Left lung (tissue), 10 donors: ENCODE data around the gene LIM2. TPM values are rescaled to one million over a fixed set of nuclear protein-coding genes. Genes with fewer than 3 reads are reported as not detected.

Experiments used
- ATAC-seq: fragments of 200-7000 bp; cut with Tn5 transposase; one replicate; pipeline ENCODE4 v1.9.1; 2020; ENCODE audit warnings: moderate library complexity
- DNase-seq, 4 donors: peaks; one replicate each; pipeline ENCODE4 v3.0.0-alpha.2; 2013 to 2020
- H3K27ac ChIP-seq, 2 donors: fragments of 200-600 bp; sonication (generic) in 1 of 2; one replicate each; pipeline versions ENCODE4 v1.5.0 to v1.8.0; 2020 to 2021
- H3K27me3 ChIP-seq, 2 donors: fragments of 200-600 bp; sonication (generic) in 1 of 2; one replicate each; pipeline versions ENCODE4 v1.5.0 to v1.8.0; 2020 to 2021
- H3K36me3 ChIP-seq, 2 donors: fragments of 200-600 bp; sonication (generic) in 1 of 2; one replicate each; pipeline versions ENCODE4 v1.5.0 to v1.8.0; 2020 to 2021
- H3K4me1 ChIP-seq, 2 donors: fragments of 200-600 bp; one replicate each; pipeline ENCODE4 v1.8.0; 2021
- H3K4me3 ChIP-seq, 2 donors: fragments of 200-600 bp; sonication (generic) in 1 of 2; one replicate each; pipeline versions ENCODE4 v1.5.0 to v1.8.0; 2020 to 2021; ENCODE audit warnings: mild to moderate bottlenecking in 1 of 2
- H3K9me3 ChIP-seq, 2 donors: fragments of 200-600 bp; sonication (generic) in 1 of 2; one replicate each; pipeline versions ENCODE4 v1.5.0 to v1.8.0; 2020 to 2021
- intact Hi-C, 2 donors: fragments of 100-400 bp; cut with DNase I; formaldehyde crosslinking; loops; one replicate each; pipeline versions ENCODE4 v1.11.2 to v1.14.2; 2022
- polyA plus RNA-seq, 6 donors: library from polyadenylated mRNA; unstranded; fragments of 120-200 nt; gene quantifications; one replicate each; pipeline ENCODE4 v1.2.1, GENCODE V29; 2013; ENCODE audit not compliant: insufficient read length in 6 of 6
- total RNA-seq, 2 donors: library from RNA; stranded (reverse); fragmentation: NEBNext Ultra II Directional; extraction: Animal tissue kit (Norgen Biotek cat#: 25700); gene quantifications; one replicate each; pipeline ENCODE4 v1.2.1, GENCODE V29; 2021
- TF ChIP-seq, protein P1 (sequence below), 2 donors: fragments of 200-600 bp; sonication (generic) in 1 of 2; IDR thresholded peaks; one replicate each; pipeline versions ENCODE4 v1.5.0 to v1.8.0; 2021; ENCODE audit warnings: antibody characterized with exemption in 2 of 2
- donor health status: DM: no; HTN: yes; CAD: no.
- donor health status: DM: no; HTN: no; CAD: no.

Gene LIM2
- total and polyA plus RNA-seq, 8 donors = not detected

DNA sequence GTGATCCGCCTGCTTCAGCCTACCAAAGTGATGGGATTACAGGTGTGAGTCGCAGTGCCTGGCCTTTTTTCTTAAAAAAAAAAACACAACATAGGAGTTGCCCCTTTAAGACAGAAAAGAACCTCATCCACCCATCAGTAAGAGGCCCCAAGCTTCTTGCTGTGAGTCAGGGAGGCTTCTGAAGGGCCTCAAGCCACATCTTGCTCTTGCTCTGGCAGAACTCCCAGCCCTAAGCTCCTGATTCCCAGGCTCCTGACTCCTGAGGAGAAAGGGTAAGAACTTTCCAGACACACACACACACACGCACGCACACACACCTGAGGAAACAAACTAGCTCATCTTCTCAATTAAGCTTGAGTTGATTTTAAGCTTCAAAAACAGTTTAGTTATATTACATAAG is 28.5 kb downstream of the LIM2 start:
- Histone ChIP-seq H3K9me3 (no peaks in the 10 kb centered on the region), H3K27ac (no peak overlapping the region), H3K27me3 (no peaks in the 10 kb centered on the region), H3K4me3 (no peak overlapping the region), H3K4me1 (peaks cover 0 to 20% of the 10 kb centered on the region in 2 donors), H3K36me3 (no peaks in the 10 kb centered on the region)
- peak; percentile 44 for ATAC-seq
- DNase-seq = peak in 1 of 4 donors; percentile 57
- TF ChIP-seq, protein P1, sequence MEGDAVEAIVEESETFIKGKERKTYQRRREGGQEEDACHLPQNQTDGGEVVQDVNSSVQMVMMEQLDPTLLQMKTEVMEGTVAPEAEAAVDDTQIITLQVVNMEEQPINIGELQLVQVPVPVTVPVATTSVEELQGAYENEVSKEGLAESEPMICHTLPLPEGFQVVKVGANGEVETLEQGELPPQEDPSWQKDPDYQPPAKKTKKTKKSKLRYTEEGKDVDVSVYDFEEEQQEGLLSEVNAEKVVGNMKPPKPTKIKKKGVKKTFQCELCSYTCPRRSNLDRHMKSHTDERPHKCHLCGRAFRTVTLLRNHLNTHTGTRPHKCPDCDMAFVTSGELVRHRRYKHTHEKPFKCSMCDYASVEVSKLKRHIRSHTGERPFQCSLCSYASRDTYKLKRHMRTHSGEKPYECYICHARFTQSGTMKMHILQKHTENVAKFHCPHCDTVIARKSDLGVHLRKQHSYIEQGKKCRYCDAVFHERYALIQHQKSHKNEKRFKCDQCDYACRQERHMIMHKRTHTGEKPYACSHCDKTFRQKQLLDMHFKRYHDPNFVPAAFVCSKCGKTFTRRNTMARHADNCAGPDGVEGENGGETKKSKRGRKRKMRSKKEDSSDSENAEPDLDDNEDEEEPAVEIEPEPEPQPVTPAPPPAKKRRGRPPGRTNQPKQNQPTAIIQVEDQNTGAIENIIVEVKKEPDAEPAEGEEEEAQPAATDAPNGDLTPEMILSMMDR (IDR thresholded peaks at IDR 0.05) = no peak
- intact Hi-C loops = no loop called here

DNA sequence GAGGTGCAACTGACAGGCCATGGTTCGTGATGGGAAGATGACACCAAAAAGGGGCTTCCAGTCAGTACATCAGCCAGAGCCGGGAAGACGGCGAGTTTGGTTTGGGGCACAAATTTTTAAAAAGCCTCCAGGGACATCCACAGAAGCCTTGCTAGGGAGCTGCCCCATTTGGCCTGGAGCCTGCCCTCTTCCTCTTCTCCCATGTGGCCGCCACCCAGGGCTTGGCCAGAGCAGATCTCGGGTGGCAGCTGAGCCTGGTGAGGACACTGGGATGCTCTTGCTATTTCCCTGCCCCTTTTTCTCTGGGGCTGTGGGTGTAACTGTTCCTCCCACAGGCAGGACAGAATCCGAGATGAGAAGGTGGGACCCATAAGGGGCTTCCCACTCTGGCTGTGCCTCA is 29.8 kb downstream of the LIM2 start:
- no peaks in the 10 kb centered on the region for H3K27me3 ChIP-seq
- peaks cover 0 to 8% of the 10 kb centered on the region in 2 donors for H3K4me1 ChIP-seq
- DNase-seq (no peak), ATAC-seq (no peak)
- TF ChIP-seq, protein P1 (IDR thresholded peaks at IDR 0.05) = no peak
- peaks cover 0 to 2% of the 10 kb centered on the region in 2 donors for H3K36me3 ChIP-seq
- no peak overlapping the region for H3K4me3 ChIP-seq
- no peaks in the 10 kb centered on the region for H3K9me3 ChIP-seq
- H3K27ac ChIP-seq = no peak overlapping the region
- intact Hi-C loops = no loop called here

DNA sequence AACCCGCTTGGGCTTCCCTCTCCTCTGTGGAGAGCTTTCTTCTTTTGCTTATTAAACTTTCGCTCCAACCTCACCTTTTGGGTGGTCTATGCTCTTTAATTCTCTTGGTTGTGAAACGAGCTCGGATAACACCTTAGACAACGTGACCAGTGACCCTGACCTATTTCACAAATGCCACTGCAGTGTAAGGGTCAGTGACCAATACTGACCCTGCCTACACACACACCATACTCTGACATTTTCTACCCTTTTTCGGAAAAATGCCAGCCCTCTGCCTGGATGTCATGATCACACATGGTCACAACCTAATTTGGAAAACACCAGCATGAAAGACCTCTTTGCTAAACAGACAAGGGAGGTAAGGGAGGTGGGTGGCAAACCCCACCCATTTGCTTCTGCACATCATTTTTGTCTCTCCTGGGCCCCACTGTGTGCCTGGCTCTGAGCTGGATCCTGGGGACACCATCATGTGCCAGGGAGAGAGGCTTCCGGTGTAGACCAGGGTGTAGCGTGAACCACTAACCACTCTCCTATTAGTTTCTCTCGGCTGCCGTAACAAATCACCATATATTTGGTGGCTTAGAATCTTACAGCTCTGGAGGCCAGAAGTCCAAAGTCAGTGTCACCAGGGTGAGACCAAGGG is 31.5 kb downstream of the LIM2 start:
- ATAC-seq = no peak
- TF ChIP-seq, protein P1 (IDR thresholded peaks at IDR 0.05) = no peak
- intact Hi-C loops = no loop called here

DNA sequence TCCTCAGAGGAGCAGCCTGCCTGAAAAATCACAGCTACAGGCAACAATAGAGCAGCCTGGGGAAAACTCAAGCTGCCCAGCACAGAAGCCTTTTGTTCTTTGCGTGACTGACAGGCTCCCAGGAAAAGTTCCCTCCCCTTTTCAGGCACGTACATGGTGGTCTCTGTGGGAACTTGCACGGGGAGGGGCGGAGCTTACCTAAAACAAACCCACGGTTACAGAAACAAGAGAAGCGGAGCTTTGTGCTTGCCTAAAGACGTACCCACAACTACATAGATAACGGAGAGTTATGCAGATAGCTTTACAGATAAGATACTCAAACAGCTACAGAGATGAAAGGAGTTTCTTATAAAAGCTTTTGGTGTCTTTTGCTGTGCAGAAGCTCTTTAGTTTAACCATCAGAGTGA is 33.0 kb downstream of the LIM2 start:
- DNase-seq (peak in 1 of 4 donors; percentile 40), ATAC-seq (no peak)
- Histone ChIP-seq H3K4me3 (no peak overlapping the region), H3K27ac (no peak overlapping the region), H3K27me3 (no peaks in the 10 kb centered on the region), H3K36me3 (peaks cover 0 to 34% of the 10 kb centered on the region in 2 donors), H3K4me1 (no peaks in the 10 kb centered on the region), H3K9me3 (no peaks in the 10 kb centered on the region)
- intact Hi-C loops = no loop called here
- TF ChIP-seq, protein P1 (IDR thresholded peaks at IDR 0.05) = no peak

More for the DNA sequence above, 31.5 kb downstream of the LIM2 start:
- peaks cover 0 to 18% of the 10 kb centered on the region in 2 donors for H3K36me3 ChIP-seq
- no peaks in the 10 kb centered on the region for H3K9me3 ChIP-seq
- H3K27me3 ChIP-seq = no peaks in the 10 kb centered on the region
- H3K27ac ChIP-seq = no peak overlapping the region
- H3K4me1 ChIP-seq = no peaks in the 10 kb centered on the region
- no peak overlapping the region for H3K4me3 ChIP-seq
- DNase-seq = no peak

DNA sequence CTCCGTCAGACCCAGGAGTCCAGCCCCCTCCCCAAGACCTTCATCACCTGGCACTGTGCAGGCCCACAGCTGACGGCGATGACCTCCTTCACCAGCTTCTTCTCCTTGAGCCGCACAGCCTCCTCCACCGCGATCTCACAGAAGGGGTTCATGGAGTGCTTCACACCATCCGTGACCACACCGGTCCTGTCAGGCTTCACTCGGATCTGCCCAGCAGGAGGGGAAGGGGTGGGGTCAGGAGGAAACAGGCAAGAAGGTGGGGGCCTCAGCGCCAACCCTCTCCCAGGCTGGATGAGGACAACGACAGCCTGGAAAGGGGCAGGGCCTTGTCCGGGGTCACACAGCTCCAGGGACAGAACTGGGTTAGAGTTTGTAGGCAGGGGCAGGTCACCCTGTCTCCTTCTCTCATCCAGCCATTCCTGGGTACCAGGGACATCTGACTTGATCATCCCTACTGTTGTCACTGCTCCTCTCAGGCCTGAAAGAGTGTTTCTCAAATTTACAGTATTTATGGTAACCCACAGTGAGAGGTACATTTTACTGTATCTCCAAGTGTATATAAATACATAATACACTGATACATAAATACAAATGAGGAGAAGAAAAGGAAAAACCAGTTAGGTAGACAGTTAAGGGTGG is 33.6 kb downstream of the LIM2 start:
- H3K9me3 ChIP-seq = no peaks in the 10 kb centered on the region
- H3K4me3 ChIP-seq = no peak overlapping the region
- no peak for ATAC-seq
- no peak for DNase-seq
- intact Hi-C loops = no loop called here
- H3K27ac ChIP-seq = no peak overlapping the region
- H3K4me1 ChIP-seq = no peaks in the 10 kb centered on the region
- peaks cover 0 to 39% of the 10 kb centered on the region in 2 donors for H3K36me3 ChIP-seq
- TF ChIP-seq, protein P1 (IDR thresholded peaks at IDR 0.05) = no peak
- no peaks in the 10 kb centered on the region for H3K27me3 ChIP-seq
